ENCODE data around the gene EPM2AIP1.

EPM2AIP1 gene

DNA sequence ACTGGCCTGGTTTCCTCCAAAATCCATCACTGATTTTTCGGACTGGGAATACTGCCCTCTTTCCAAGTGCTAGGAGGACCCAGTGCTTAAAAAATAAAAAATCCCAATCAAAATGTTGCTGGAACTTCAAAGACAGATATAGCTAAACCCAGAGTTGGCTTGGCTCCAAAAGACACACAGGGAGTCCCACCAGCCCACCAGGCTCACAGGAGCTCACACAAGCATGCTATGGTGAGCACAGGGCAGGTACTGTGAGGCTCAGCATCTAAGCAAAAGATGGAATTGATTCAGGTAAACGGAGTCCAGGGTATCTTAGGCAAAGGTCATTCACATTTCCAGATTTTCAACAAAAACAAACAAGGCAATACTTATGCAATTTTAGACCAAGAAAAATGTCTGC lies 51.8 kb downstream of the EPM2AIP1 start:
- no peaks in the 10 kb centered on the region for H3K9me3 ChIP-seq (ENCODE audit: control insufficient read depth in 2 of 2, low read length in 2 of 2)
- no peak overlapping the region for H3K27ac ChIP-seq (ENCODE audit: low read depth in 2 of 2, low read length in 2 of 2)
- H3K4me1 ChIP-seq (ENCODE audit: control insufficient read depth in 2 of 2, insufficient read depth in 2 of 2, low read length in 2 of 2), result peaks cover 15 to 29% of the 10 kb centered on the region in 2 donors
- no peaks in the 10 kb centered on the region for H3K27me3 ChIP-seq (ENCODE audit: control insufficient read depth in 2 of 2, insufficient read depth in 2 of 2, low read length in 2 of 2)
- H3K4me3 ChIP-seq (ENCODE audit: low read length in 2 of 2), result no peak overlapping the region
- H3K9ac ChIP-seq (ENCODE audit: low read depth in 1 of 2, low read length in 2 of 2), result no peak overlapping the region
- no peaks in the 10 kb centered on the region for H3K36me3 ChIP-seq (ENCODE audit: control insufficient read depth in 2 of 2, insufficient read depth in 2 of 2, low read length in 2 of 2)

GRCh38 chr3:36937492-36937891 lies 55.4 kb downstream of the EPM2AIP1 start:
- H3K27ac ChIP-seq (ENCODE audit: low read depth in 2 of 2, low read length in 2 of 2), result no peak overlapping the region
- no peak overlapping the region for H3K4me3 ChIP-seq (ENCODE audit: low read length in 2 of 2)
- H3K36me3 ChIP-seq (ENCODE audit: control insufficient read depth in 2 of 2, insufficient read depth in 2 of 2, low read length in 2 of 2), result no peaks in the 10 kb centered on the region
- no peak overlapping the region for H3K9ac ChIP-seq (ENCODE audit: low read depth in 1 of 2, low read length in 2 of 2)
- H3K4me1 ChIP-seq (ENCODE audit: control insufficient read depth in 2 of 2, insufficient read depth in 2 of 2, low read length in 2 of 2), result peaks cover 7 to 10% of the 10 kb centered on the region in 2 donors
- H3K27me3 ChIP-seq (ENCODE audit: control insufficient read depth in 2 of 2, insufficient read depth in 2 of 2, low read length in 2 of 2), result no peaks in the 10 kb centered on the region
- no peaks in the 10 kb centered on the region for H3K9me3 ChIP-seq (ENCODE audit: control insufficient read depth in 2 of 2, low read length in 2 of 2)

All from mucosa of rectum (tissue), 2 donors.